Adrenal gland (tissue), 12 donors: ENCODE results near the gene ITIH3. TPM values are rescaled to one million over a fixed set of nuclear protein-coding genes. Genes with fewer than 3 reads are reported as not detected.

Source experiments
- DNase-seq, 7 donors: peaks; one replicate each; pipeline ENCODE4 v3.0.0-alpha.2; 2019 to 2020
- H3K27ac ChIP-seq, 5 donors: fragments of 200-600 bp; sonication (generic) in 4 of 5; 1 replicate in 3 of 5; 2 replicates in 2 of 5; pipeline versions ENCODE4 v1.5.1 to v1.8.0; 2016 to 2020; ENCODE audit warnings: mild to moderate bottlenecking in 1 of 5
- H3K27me3 ChIP-seq: fragments of 200-600 bp; 2 replicates; pipeline ENCODE4 v1.8.0; 2021
- H3K36me3 ChIP-seq, 2 donors: fragments of 200-600 bp; replicated peaks in 1 of 2; 1 replicate in 1 of 2; 2 replicates in 1 of 2; pipeline versions ENCODE4 v1.5.1 to v1.8.0; 2018 to 2022
- H3K4me1 ChIP-seq, 2 donors: fragments of 200-600 bp; replicated peaks in 1 of 2; 1 replicate in 1 of 2; 2 replicates in 1 of 2; pipeline versions ENCODE4 v1.5.1 to v1.8.0; 2018 to 2021
- H3K4me3 ChIP-seq, 4 donors: fragments of 200-600 bp; sonication (generic) in 3 of 4; one replicate each; pipeline ENCODE4 v1.5.1; 2016 to 2018
- H3K9me3 ChIP-seq, 3 donors: fragments of 200-600 bp; sonication (generic) in 1 of 3; replicated peaks in 1 of 3; 1 replicate in 2 of 3; 2 replicates in 1 of 3; pipeline versions ENCODE4 v1.5.1 to v1.8.0; 2016 to 2021
- POLR2A ChIP-seq, 2 donors: fragments of 450-650 bp; IDR thresholded peaks; one replicate each; pipeline ENCODE4 v1.6.1; 2017; ENCODE audit warnings: antibody characterized with exemption in 2 of 2, mild to moderate bottlenecking in 2 of 2, moderate library complexity in 1 of 2
- WGBS, 4 donors: extraction: QIAGEN DNeasy Blood & Tissue Kit in 2 of 4; methylation state at CpG; one replicate each; pipeline versions ENCODE4 v1.1.5 to v1.1.7; 2013 to 2017; 5-methylcytosine and 5-hydroxymethylcytosine counted together
- intact Hi-C, 2 donors: fragments of 100-400 bp; cut with DNase I; formaldehyde crosslinking; loops; one replicate each; pipeline versions ENCODE4 v1.14.1 to v1.15.0; 2022 to 2023
- polyA plus RNA-seq, 3 donors: library from polyadenylated mRNA; stranded (reverse); fragments of 200-250 nt in 2 of 3; fragments of 350-450 nt in 1 of 3; fragmentation: Illumina TruSeq in 1 of 3; extraction: RNeasy Lipid Tissue Mini Kit (QIAGEN cat#74804) in 1 of 3; gene quantifications; one replicate each; pipeline ENCODE4 v1.2.3, GENCODE V29; 2013 to 2014
- total RNA-seq, 9 donors: library from RNA; depleted of rRNA in 4 of 9; stranded (reverse); fragments of >200 nt in 4 of 9; fragments of 120-200 nt in 1 of 9; fragmentation: NEBNext Ultra II Directional in 1 of 9; extraction: Animal tissue kit (Norgen Biotek cat#: 25700) in 1 of 9; gene quantifications; one replicate each; pipeline versions ENCODE4 v1.1.0 to v1.2.4, GENCODE V29; 2013 to 2023
- TF ChIP-seq, protein P1 (sequence below), 6 experiments: fragments of 450-650 bp in 4 of 6; fragments of 200-600 bp in 2 of 6; sonication (generic) in 1 of 6; IDR thresholded peaks; 1 replicate in 5 of 6; 2 replicates in 1 of 6; pipeline versions ENCODE4 v1.5.1 to v1.8.0; 2016 to 2021; ENCODE audit warnings: antibody characterized with exemption in 6 of 6, mild to moderate bottlenecking in 2 of 6, moderate library complexity in 1 of 6
- donor health status: healthy with polysubstance abuse.
- donor health status: Bipolar disorder and iron deficiency.
- donor health status: DM: yes; HTN: yes; CAD: no.
- donor health status: DM: no; HTN: no; CAD: no.
- donor health status: DM: no; HTN: no; CAD: no.
- donor health status: DM: yes; HTN: yes; CAD: no.

The ITIH3 gene
- total and polyA plus RNA-seq, 12 donors = 0.18 to 31.7 (median 3.2) TPM

DNA sequence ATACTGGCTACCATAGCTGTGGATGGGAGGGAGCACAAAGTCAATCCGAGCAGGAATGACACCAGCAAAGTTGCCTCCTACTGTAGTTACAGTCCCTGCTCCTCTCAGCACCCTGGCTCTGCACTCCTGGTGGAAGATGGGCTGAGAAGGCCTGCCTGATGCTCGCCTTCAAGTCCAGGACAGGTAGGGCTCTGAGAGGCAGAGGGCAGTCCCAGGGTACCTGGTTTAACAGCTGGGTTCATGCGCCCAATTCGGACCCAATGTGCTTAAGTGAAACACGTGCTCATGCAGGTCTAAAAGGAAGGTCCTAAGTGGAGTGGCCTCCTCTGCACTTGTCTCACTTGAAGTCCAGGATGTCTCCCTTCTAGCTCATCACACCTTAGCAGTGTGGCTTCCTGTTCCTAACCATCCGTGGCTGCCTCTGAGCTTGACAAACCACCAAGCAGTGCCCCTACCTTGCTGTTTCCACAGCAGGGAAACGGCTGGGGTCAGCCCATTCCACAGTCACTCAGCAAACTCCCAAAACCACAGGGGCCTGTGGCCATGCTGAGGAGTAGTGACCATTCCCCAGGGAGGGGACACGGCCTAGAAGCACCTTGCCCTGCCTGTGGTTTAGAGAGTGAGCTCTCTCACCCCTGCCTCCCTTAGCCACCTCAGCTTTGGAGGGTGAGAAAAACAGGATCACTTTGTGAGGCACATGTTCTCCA is 44.1 kb downstream of the ITIH3 start:
- Histone ChIP-seq H3K4me1 (peaks cover 0 to 10% of the 10 kb centered on the region in 2 donors), H3K4me3 (no peak overlapping the region), H3K27me3 (no peaks in the 10 kb centered on the region), H3K36me3 (peaks cover 0 to 23% of the 10 kb centered on the region in 2 donors), H3K9me3 (no peaks in the 10 kb centered on the region), H3K27ac (no peak overlapping the region)
- intact Hi-C loops = no loop called here
- no peak for TF ChIP-seq POLR2A (IDR thresholded peaks at IDR 0.05)
- TF ChIP-seq, protein P1, sequence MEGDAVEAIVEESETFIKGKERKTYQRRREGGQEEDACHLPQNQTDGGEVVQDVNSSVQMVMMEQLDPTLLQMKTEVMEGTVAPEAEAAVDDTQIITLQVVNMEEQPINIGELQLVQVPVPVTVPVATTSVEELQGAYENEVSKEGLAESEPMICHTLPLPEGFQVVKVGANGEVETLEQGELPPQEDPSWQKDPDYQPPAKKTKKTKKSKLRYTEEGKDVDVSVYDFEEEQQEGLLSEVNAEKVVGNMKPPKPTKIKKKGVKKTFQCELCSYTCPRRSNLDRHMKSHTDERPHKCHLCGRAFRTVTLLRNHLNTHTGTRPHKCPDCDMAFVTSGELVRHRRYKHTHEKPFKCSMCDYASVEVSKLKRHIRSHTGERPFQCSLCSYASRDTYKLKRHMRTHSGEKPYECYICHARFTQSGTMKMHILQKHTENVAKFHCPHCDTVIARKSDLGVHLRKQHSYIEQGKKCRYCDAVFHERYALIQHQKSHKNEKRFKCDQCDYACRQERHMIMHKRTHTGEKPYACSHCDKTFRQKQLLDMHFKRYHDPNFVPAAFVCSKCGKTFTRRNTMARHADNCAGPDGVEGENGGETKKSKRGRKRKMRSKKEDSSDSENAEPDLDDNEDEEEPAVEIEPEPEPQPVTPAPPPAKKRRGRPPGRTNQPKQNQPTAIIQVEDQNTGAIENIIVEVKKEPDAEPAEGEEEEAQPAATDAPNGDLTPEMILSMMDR (IDR thresholded peaks at IDR 0.05) = no peak
- 85 to 92% (median 89%) methylated on average over 6 to 8 of the region's 8 CpGs for WGBS, 4 donors
- no peak for DNase-seq

DNA sequence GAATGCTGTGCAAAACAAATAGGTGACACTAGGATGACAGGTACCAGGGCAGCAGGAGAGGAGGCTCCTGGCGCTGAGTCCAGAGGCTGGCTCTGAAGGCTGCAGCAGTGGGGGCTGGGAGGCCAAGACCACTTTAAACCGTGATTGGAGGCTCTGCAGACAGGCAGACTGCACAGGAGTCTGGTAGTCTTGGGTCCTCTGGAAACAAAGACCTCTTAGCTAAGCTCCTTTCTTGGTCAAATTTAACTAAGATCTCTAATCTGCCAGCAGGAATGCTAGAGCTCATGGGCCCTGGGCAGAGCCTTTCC is 44.6 kb downstream of the ITIH3 start:
- no peak overlapping the region for H3K27ac ChIP-seq
- intact Hi-C loops = no loop called here
- H3K36me3 ChIP-seq = peaks cover 0 to 23% of the 10 kb centered on the region in 2 donors
- H3K4me3 ChIP-seq = no peak overlapping the region
- 76 to 100% (median 90%) methylated on average over 2 of the region's 2 CpGs for WGBS, 4 donors
- DNase-seq = no peak
- H3K4me1 ChIP-seq = peaks cover 0 to 15% of the 10 kb centered on the region in 2 donors
- no peaks in the 10 kb centered on the region for H3K27me3 ChIP-seq
- H3K9me3 ChIP-seq = no peaks in the 10 kb centered on the region
- no peak for TF ChIP-seq POLR2A (IDR thresholded peaks at IDR 0.05)
- TF ChIP-seq, protein P1 (IDR thresholded peaks at IDR 0.05) = no peak

DNA sequence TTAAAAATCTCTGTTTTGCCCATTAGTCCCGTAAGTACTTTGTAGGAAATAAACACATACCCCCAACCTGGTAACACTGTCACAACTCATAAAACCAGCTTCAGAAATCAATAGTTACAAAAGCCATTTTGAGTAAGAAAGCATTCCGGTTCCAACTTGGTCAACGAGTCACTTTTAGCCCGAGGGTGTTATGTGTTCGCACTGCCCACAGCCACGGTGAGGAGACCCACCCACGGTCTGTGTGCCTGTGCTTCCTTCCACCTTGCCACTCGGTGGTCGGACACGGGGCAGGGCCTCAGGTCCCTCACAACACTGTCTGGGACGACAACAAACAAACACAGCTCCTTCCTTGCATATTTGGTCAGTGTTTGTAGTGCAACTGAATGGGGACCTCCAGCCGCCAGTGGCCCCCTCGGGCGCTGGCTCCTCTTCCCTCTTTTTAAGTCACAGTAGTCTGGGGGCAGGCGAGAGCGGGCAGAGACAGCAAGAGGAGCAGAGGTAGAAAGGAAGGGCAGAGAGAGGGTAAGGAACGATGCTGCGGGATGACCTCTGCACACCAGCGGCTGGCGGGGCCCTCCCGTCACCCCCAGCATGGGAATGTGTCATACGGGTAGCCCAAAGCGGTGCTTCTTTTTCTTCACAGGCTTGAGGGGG is 45.4 kb downstream of the ITIH3 start:
- intact Hi-C loops = no loop called here
- TF ChIP-seq, protein P1 (IDR thresholded peaks at IDR 0.05) = no peak
- TF ChIP-seq POLR2A (IDR thresholded peaks at IDR 0.05) = no peak
- 90 to 92% (median 91%) methylated on average over 23 of the region's 23 CpGs for WGBS, 4 donors
- Histone ChIP-seq H3K9me3 (no peaks in the 10 kb centered on the region), H3K27ac (no peak overlapping the region), H3K4me3 (no peak overlapping the region), H3K4me1 (peaks cover 5 to 23% of the 10 kb centered on the region in 2 donors), H3K27me3 (no peaks in the 10 kb centered on the region), H3K36me3 (peaks cover 0 to 23% of the 10 kb centered on the region in 2 donors)
- DNase-seq = no peak

DNA sequence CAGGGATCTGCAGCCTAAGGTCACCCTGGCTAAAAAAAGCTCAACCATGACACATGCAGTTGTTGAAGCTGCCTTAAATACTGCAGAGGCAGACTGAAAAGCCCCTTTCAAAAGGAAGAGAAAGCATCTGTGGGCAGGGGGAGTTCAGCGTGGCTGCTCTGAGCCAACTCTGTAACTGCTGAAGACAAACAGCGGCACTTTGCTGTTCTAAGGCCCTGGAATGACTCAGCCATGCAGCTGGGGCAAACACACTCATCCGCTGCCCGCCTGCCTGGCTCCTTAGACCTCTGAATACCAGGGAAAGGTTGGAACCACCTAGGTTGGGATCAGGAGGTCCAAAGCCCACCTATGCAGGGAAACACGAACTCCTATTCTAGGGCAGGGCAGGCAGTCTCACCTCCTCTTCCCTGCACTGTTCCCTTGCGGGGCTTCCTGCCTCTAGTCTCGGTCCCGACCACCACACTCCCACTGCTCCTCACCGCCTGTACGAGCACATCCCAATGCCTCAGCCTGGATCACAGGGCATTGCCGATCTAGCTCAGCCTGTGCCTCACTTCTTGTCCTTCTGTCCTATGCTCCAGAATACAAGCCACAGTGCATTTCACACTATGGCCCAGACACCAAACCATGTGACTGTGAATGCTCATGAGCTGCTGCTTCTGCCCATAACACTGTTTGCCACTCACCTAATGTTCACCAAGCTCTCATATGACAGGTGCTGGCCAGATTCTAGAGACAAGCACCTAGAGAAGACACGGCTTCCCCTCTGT is 46.8 kb downstream of the ITIH3 start:
- Histone ChIP-seq H3K27me3 (no peaks in the 10 kb centered on the region), H3K4me1 (peaks cover 5 to 31% of the 10 kb centered on the region in 2 donors), H3K9me3 (no peaks in the 10 kb centered on the region), H3K4me3 (no peak overlapping the region), H3K36me3 (peaks cover 0 to 23% of the 10 kb centered on the region in 2 donors), H3K27ac (peak overlapping the region in 1 of 5 donors; percentile 8)
- DNase-seq = peak in 4 of 7 donors; percentile 45 to 61 (median 52)
- intact Hi-C loops = no loop called here
- TF ChIP-seq, protein P1 (IDR thresholded peaks at IDR 0.05) = no peak
- no peak for TF ChIP-seq POLR2A (IDR thresholded peaks at IDR 0.05)
- 84 to 96% (median 89%) methylated on average over 9 to 12 of the region's 12 CpGs for WGBS, 4 donors
